Brain microvascular endothelial cell (primary cell): ENCODE results near the gene ACSBG1.

Source experiments
- DNase-seq: peaks from one replicate; pipeline ENCODE4 v3.0.0-alpha.2; 2020
- H3K27ac ChIP-seq: fragments of 250-450 bp; sonication (Bioruptor Pico); 2 replicates; pipeline ENCODE4 v1.5.1; 2020; ENCODE audit warnings: mild to moderate bottlenecking, moderate library complexity
- H3K27me3 ChIP-seq: fragments of 250-450 bp; sonication (Bioruptor Pico); replicated peaks from 2 replicates; pipeline ENCODE4 v1.5.1; 2020; ENCODE audit warnings: mild to moderate bottlenecking
- H3K36me3 ChIP-seq: fragments of 250-450 bp; sonication (Bioruptor Pico); replicated peaks from 2 replicates; pipeline ENCODE4 v1.5.1; 2020; ENCODE audit warnings: mild to moderate bottlenecking
- H3K4me3 ChIP-seq: 2 replicates; pipeline ENCODE4 v1.5.1; 2011; ENCODE audit warnings: low read depth, mild to moderate bottlenecking, control low read depth, low read length, moderate library complexity
- CTCF ChIP-seq: IDR thresholded peaks from 2 replicates; pipeline ENCODE4 v1.5.1; 2011; ENCODE audit warnings: low read depth, mild to moderate bottlenecking, moderate library complexity, low read length, control low read depth, inconsistent platforms; ENCODE audit errors: missing control alignments
- in situ Hi-C: cut with HindIII; loops from 2 replicates; pipeline ENCODE4 v1.10.0; 2017; ENCODE audit warnings: low sequenced_read_pairs, low pct_ligation_motif_present

The ACSBG1 gene

GRCh38 chr15:78264304-78265136 lies 30.2 kb upstream of the ACSBG1 start, which contains the start of gene DNAJA4:
Gene DNAJA4, plus strand, starts transcription at chr15:78264562. Its CDS starts 202 bp downstream, at chr15:78264764.
- in situ Hi-C loops, result no loop called here
- peak within 1 kb of the TSS; percentile 63 for H3K4me3 ChIP-seq
- DNase-seq, result no peak
- no peak for TF ChIP-seq CTCF
- H3K27ac ChIP-seq, result no peak within 1 kb of the TSS
- H3K36me3 ChIP-seq, result no peaks in the 10 kb centered on the region
- no peaks in the 10 kb centered on the region for H3K27me3 ChIP-seq

- in situ Hi-C loops, result no loop called here
- H3K4me3 ChIP-seq, result peak overlapping the region; percentile 63
- H3K27me3 ChIP-seq, result no peaks in the 10 kb centered on the region
- H3K36me3 ChIP-seq, result no peaks in the 10 kb centered on the region
- H3K27ac ChIP-seq, result no peak overlapping the region
- no peak for TF ChIP-seq CTCF
- DNase-seq, result no peak
Measured at GRCh38 chr15:78263907-78264303, 29.5 kb upstream of the ACSBG1 start.

- in situ Hi-C loops, result no loop called here
- no peaks in the 10 kb centered on the region for H3K36me3 ChIP-seq
- TF ChIP-seq CTCF, result no peak
- DNase-seq, result no peak
- no peaks in the 10 kb centered on the region for H3K27me3 ChIP-seq
- no peak overlapping the region for H3K27ac ChIP-seq
- no peak overlapping the region for H3K4me3 ChIP-seq
Measured at GRCh38 chr15:78263351-78263781, 29.0 kb upstream of the ACSBG1 start.

- no peak overlapping the region for H3K4me3 ChIP-seq
- H3K27ac ChIP-seq, result no peak overlapping the region
- no peak for TF ChIP-seq CTCF
- no peak for DNase-seq
- no peaks in the 10 kb centered on the region for H3K27me3 ChIP-seq
- in situ Hi-C loops, result no loop called here
- H3K36me3 ChIP-seq, result no peaks in the 10 kb centered on the region
Measured at GRCh38 chr15:78261062-78261461, 26.7 kb upstream of the ACSBG1 start.

GRCh38 chr15:78260489-78260888 lies 26.1 kb upstream of the ACSBG1 start:
- Histone ChIP-seq H3K4me3 (no peak overlapping the region), H3K36me3 (no peaks in the 10 kb centered on the region), H3K27ac (no peak overlapping the region), H3K27me3 (no peaks in the 10 kb centered on the region)
- no peak for TF ChIP-seq CTCF
- in situ Hi-C loops, result no loop called here
- DNase-seq, result no peak
